Stomach (tissue), 4 donors: ENCODE results near the gene PLTP.

Source experiments
- EP300 ChIP-seq: sonication (generic); formaldehyde crosslinking; IDR thresholded peaks from one replicate; pipeline ENCODE4 v1.6.1; 2017; ENCODE audit warnings: antibody characterized with exemption
- POLR2A ChIP-seq, 4 donors: fragments of 450-650 bp; IDR thresholded peaks; one replicate each; pipeline ENCODE4 v1.6.1; 2016; ENCODE audit warnings: antibody characterized with exemption in 4 of 4, control low read depth in 2 of 4, mild to moderate bottlenecking in 1 of 4, moderate library complexity in 1 of 4
- POLR2AphosphoS5 ChIP-seq, 3 donors: sonication (generic); formaldehyde crosslinking; IDR thresholded peaks; one replicate each; pipeline ENCODE4 v1.6.1; 2016; ENCODE audit warnings: antibody characterized with exemption in 3 of 3
- TF ChIP-seq, protein P1 (sequence below), 7 experiments: fragments of 450-650 bp in 4 of 7; fragments of 200-600 bp in 3 of 7; sonication (generic) in 3 of 7; IDR thresholded peaks; one replicate each; pipeline ENCODE4 v1.5.1; 2016 to 2019; ENCODE audit warnings: antibody characterized with exemption in 7 of 7, control low read depth in 2 of 7, mild to moderate bottlenecking in 1 of 7

GRCh38 chr20:45926731-45927070, 14.7 kb upstream of the PLTP start:
- TF ChIP-seq, protein P1, sequence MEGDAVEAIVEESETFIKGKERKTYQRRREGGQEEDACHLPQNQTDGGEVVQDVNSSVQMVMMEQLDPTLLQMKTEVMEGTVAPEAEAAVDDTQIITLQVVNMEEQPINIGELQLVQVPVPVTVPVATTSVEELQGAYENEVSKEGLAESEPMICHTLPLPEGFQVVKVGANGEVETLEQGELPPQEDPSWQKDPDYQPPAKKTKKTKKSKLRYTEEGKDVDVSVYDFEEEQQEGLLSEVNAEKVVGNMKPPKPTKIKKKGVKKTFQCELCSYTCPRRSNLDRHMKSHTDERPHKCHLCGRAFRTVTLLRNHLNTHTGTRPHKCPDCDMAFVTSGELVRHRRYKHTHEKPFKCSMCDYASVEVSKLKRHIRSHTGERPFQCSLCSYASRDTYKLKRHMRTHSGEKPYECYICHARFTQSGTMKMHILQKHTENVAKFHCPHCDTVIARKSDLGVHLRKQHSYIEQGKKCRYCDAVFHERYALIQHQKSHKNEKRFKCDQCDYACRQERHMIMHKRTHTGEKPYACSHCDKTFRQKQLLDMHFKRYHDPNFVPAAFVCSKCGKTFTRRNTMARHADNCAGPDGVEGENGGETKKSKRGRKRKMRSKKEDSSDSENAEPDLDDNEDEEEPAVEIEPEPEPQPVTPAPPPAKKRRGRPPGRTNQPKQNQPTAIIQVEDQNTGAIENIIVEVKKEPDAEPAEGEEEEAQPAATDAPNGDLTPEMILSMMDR (IDR thresholded peaks at IDR 0.05): no peak
- no peak for TF ChIP-seq POLR2AphosphoS5 (IDR thresholded peaks at IDR 0.05)
- no peak for TF ChIP-seq POLR2A (IDR thresholded peaks at IDR 0.05)
- TF ChIP-seq EP300: no peak
